ENCODE data around the gene EIF2B2. TPM values are rescaled to one million over a fixed set of nuclear protein-coding genes. Genes with fewer than 3 reads are reported as not detected.

Gene EIF2B2
- total RNA-seq, 1 donor from 2014 or later: 37.3 TPM

DNA sequence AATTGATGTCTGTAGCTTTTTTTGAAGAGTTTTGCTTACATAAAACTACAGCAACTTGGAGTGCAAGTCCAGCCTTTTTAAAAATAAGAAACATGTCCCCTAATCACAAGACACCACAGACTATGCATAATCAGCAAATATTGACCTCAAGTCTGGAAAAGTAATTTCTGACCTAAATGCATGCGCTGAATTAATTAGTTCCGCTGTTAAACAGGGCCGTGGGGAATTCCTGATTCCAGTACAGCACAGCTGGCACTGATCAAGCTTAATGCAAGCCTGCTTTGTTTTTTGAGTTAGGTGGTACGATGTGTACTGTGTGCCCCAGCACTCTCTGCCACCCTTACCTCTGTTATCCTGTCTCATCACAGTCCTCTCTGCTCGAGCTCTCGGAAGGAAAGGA is 39.3 kb downstream of the EIF2B2 start:
- DNase-seq (ENCODE audit: low read depth in 2 of 2): peak in 1 of 2 donors; percentile 33

- peak; percentile 32 to 72 for DNase-seq (ENCODE audit: low read depth in 2 of 2)
Measured at GRCh38 chr14:75044322-75044721, 41.6 kb downstream of the EIF2B2 start.

DNA sequence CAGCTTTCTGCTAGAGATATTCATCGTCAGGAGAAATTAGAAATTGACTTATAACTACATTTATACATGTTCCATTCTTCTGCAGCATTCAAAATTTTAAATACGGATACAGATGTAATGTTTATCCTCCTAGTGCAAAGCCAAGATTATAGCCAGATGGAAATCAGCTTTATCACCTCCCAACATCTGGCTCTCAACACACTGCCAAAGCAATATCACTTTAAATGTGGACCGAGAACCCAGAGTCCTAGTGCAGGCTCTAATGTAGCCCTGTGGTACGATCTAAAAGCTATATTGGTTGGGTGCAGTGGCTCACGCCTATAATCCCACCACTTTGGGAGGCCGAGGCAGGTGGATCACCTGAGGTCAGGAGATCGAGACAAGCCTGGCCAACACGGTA is 42.0 kb downstream of the EIF2B2 start:
- no peak for DNase-seq (ENCODE audit: low read depth in 2 of 2)

- no peak for DNase-seq (ENCODE audit: low read depth in 2 of 2)
Measured at GRCh38 chr14:75046275-75046674, 43.6 kb downstream of the EIF2B2 start.

GRCh38 chr14:75046899-75047298 is 44.2 kb downstream of the EIF2B2 start:
- DNase-seq (ENCODE audit: low read depth in 2 of 2): no peak

DNA sequence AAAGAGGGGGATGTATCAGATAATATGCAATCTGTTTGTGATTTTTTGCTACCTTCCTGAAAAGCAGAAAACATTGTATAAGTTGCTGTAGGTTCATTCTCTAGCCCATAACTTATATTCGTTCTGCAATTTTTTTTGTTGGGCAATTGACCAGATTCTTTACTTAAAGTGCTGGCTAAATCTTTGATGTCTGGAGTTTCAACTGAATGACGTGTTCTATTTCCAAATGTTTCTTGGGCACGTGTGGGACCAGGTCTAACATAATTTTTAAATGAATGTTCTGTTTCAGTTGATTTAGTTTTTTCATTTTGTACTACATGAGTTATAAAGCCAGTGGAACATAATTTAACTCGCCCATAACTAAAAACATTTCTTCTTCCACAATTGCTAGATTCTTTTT is 44.8 kb downstream of the EIF2B2 start:
- DNase-seq (ENCODE audit: low read depth in 2 of 2): no peak

- DNase-seq (ENCODE audit: low read depth in 2 of 2): no peak
Measured at GRCh38 chr14:75048101-75048500, 45.4 kb downstream of the EIF2B2 start.

- DNase-seq (ENCODE audit: low read depth in 2 of 2): peak in 1 of 2 donors; percentile 34
Measured at GRCh38 chr14:75049136-75049535, 46.4 kb downstream of the EIF2B2 start.

- DNase-seq (ENCODE audit: low read depth in 2 of 2): no peak
Measured at GRCh38 chr14:75049731-75050201, 47.0 kb downstream of the EIF2B2 start.

DNA sequence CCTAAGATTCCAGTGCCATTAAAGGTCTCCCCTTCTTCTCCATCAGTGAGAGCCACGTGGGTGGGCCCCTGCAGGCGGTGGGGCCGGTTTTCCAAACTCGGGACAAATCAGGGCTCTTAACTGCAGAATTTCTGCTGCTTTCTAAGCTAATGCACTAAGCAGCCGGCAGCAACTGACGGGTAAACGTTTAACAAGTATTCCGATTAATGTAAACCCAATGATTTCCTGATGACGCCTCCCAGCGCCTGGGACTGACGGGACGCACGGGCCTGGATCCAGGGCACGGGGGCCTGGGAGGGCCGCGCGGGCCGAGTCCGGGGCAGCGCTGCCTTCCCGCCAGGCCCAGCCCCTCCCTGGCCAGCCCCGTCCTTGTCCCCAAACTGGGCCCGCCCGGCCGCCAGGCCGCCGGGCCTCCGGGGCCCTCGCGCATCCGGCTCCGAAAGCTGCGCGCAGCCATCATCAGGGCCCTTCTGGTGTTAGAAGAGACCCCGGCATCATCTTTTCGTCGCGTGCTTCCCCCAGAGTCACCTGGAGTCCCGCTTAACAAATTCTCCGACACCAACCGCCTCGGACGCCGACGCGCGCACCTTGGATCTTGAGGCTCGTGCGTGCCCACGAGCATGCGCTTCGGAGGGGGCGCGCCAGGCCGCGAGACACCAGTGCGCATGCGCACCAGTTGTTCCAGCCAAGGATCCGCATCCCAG is 48.3 kb downstream of the EIF2B2 start, which contains the start of gene MLH3:
Gene MLH3, minus strand, starts transcription at position 616 of the 704 bp plus-strand sequence. CDS start 1,812 bp downstream, outside the sequence.
- peak; percentile 84 for DNase-seq (ENCODE audit: low read depth in 2 of 2)

- no peak for DNase-seq (ENCODE audit: low read depth in 2 of 2)
Measured at GRCh38 chr14:75051556-75051899, 48.8 kb downstream of the EIF2B2 start.

GRCh38 chr14:75053396-75054291 is 50.9 kb downstream of the EIF2B2 start:
- no peak for DNase-seq (ENCODE audit: low read depth in 2 of 2)

DNA sequence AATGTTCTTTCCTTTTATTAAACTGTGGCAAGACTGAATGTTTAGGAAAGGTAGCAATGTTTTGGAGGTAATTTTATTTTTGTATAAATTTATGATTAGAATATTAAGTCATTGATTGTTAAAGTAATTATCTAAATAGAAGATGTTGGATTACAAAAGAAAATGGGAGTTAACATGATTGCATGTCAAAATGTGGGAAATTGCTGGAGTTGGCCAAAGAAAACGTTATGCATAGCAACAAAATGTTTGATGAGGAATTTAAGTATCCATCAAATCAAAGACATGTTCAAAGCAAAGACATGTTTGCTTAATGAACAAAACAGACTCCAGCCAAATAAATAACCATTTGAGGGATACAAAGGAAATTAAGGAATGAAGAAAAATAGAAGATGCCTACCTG is 51.7 kb downstream of the EIF2B2 start:
- peak in 1 of 2 donors; percentile 35 for DNase-seq (ENCODE audit: low read depth in 2 of 2)

DNA sequence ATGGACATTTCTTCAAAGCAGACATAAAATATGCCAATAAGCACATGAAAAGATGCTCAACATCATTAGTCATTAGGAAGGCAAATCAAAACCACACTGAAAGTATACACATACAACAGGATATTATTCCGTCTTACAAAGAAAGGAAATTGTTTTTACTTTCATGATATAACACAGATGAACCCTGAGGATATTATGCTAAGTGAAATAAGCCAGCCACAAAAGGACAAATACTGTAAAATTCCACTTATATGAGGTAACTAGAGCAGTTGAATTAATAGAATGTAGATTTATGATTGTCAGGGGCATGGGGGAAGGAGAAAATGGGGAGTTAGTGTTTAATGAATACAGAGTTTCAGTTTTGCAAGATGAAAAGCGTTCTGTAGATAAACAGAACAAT is 56.9 kb downstream of the EIF2B2 start:
- DNase-seq (ENCODE audit: low read depth in 2 of 2): peak in 1 of 2 donors; percentile 69

GRCh38 chr14:75060420-75060819 is 57.7 kb downstream of the EIF2B2 start:
- DNase-seq (ENCODE audit: low read depth in 2 of 2): no peak

Other genes starting within 250 kb of the EIF2B2 start
- 12.9 and 18.3 TPM in 2 replicates for gene YLPM1, start 239.6 kb upstream of the EIF2B2 start, total RNA-seq
- not detected in 2 replicates for gene PROX2, start 126.8 kb upstream of the EIF2B2 start, total RNA-seq
- 35.3 and 35.7 TPM in 2 replicates for gene DLST, start 121.0 kb upstream of the EIF2B2 start, total RNA-seq
- 4.4 and 6.2 TPM in 2 replicates for gene RPS6KL1, start 79.7 kb upstream of the EIF2B2 start, total RNA-seq
- gene PGF, start 47.3 kb upstream of the EIF2B2 start, total RNA-seq: 20.2 and 92.0 TPM in 2 replicates
- 7.0 and 19.6 TPM in 2 replicates for gene MLH3, start 48.5 kb downstream of the EIF2B2 start, total RNA-seq
- gene ACYP1, start 61.1 kb downstream of the EIF2B2 start, total RNA-seq: 4.6 and 5.6 TPM in 2 replicates
- 0.40 and 0.44 TPM in 2 replicates for gene ZC2HC1C, start 66.7 kb downstream of the EIF2B2 start, total RNA-seq
- gene NEK9, start 124.1 kb downstream of the EIF2B2 start, total RNA-seq: 18.1 and 32.7 TPM in 2 replicates
- gene TMED10, start 173.7 kb downstream of the EIF2B2 start, total RNA-seq: 170 and 192 TPM in 2 replicates